GM21786 (cell line): ENCODE data around the gene MDFIC.
"Not testable (repeated sequence)": the region's sequence is repeated elsewhere in the genome, so short reads cannot be mapped to it uniquely, and the experiment has no call there.

Experiments
- ATAC-seq: cut with Tn5 transposase; IDR thresholded peaks from one replicate; pipeline ENCODE4 v1.9.1; 2021; ENCODE audit not compliant: unreplicated experiment

Gene MDFIC, protein sequence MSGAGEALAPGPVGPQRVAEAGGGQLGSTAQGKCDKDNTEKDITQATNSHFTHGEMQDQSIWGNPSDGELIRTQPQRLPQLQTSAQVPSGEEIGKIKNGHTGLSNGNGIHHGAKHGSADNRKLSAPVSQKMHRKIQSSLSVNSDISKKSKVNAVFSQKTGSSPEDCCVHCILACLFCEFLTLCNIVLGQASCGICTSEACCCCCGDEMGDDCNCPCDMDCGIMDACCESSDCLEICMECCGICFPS

GRCh38 chr7:114922026-114922651 lies at the start of gene MDFIC:
Gene MDFIC, plus strand, starts transcription at chr7:114922094. Its CDS starts 940 bp downstream, at chr7:114923034.
- ATAC-seq, result peak; percentile 25

DNA sequence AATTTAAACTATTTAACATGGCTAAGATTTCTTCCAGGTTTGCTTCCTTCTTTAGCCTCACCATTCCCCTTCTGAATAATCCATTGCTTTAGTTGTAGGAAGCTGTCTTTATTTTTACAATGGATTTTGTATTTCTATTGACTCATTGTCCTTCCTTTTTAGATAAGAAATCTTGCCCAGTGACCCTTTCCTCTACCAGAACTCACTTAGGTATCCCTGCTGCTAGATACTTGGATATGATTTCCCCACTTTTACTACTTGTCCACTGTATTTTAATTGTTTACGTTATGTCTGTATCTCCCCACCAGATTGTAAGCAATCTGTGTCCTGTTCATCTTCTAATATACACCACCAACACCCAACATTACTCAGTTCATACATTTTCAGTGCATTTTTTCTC lies 47.7 kb upstream of the MDFIC start:
- ATAC-seq, result no peak

DNA sequence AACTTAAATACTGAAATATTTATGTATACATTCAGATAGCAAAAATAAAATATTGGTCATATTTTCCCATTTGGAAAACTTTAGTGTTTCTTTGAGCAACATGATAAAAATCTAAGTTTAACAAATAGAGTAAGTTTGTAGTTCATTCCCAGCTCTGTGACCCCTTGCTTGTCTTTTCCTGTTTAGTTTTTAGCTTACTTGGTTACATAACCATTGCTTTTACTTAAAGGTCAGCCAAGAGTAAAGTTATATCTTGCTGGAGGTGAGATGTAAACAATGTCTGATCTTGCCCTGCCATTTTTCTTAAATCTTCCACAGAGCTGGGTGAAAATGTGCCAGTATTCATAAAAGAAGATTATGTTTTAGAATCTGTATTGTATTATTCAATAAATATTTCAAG lies 46.7 kb upstream of the MDFIC start:
- no peak for ATAC-seq

DNA sequence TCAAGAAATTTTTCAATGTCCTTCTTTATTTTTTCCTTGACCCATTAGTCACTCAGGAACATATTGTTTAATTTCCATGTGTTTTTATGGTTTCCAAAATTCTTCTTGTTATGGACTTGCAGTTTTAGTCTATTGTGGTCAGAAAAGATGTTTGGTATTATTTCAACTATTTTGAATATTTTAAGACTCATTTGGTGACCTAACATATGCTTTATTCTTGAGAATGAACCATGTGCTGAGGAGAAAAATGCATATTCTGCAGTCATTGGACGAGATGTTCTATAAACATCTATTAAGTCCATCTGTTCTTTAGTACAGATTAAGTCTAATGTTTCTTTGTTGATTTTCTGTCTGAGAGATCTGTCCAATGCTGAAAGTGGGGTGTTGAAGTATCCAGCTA lies 42.3 kb upstream of the MDFIC start:
- ATAC-seq, result no peak

GRCh38 chr7:114885836-114886235 lies 36.1 kb upstream of the MDFIC start:
- no peak for ATAC-seq

- no peak for ATAC-seq
These were observed 35.7 kb upstream of the MDFIC start for GRCh38 chr7:114886241-114886640.

- ATAC-seq, result not testable (repeated sequence)
These were observed 32.8 kb upstream of the MDFIC start for GRCh38 chr7:114889116-114889515.

- ATAC-seq, result peak; percentile 73
These were observed 32.1 kb upstream of the MDFIC start for GRCh38 chr7:114889646-114890285.

DNA sequence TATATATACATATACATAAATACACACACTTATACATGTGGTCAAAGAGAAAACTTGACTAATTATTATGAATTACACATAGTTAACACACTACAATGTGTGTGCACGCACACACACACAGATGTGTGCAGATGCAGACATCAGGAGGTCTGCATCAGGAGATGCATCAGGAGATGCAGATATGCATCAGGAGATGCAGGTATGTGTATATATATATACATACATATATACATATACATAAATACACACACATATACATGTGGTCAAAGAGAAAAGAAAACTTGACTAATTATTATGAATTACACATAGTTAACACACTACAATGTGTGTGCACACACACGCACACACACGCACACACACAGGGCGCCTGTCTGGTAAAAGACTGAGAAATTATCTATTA lies 31.3 kb upstream of the MDFIC start:
- no peak for ATAC-seq

GRCh38 chr7:114900127-114900526 lies 21.8 kb upstream of the MDFIC start:
- no peak for ATAC-seq

DNA sequence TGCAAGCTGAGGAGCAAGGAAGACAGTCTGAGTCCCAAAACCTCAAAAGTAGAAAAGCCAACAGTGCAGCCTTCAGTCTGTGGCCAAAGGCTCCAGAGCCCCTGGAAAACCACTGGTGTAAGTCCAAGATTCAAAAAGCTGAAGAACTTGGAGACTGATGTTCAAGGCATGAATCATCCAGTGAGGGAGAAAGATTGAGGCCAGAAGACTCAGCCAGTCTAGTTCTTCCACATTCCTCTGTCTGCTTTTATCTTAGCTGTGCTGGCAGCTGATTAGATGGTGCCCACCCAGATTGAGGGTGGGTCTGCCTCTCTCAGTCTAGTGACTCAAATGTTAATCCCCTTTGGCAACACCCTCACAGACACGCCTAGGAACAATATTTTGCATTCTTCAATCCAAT lies 20.1 kb upstream of the MDFIC start:
- ATAC-seq, result no peak

DNA sequence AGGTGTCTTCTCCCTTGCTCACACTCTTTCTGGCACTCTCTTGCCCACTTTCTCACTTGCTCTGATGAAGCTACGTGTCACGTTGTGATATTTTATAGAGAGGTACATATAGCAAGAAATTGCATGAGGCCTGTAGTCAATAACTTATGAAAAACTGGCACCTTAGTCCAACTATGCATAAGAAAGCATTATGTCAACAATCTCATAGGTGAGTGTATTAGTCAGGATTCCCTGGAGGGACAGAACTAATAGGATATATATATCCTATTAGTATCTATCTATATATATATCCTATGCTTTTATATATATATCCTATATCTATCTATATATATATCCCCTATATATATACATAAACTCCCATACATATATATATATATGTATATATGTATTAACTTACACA lies 18.8 kb upstream of the MDFIC start:
- ATAC-seq, result no peak

DNA sequence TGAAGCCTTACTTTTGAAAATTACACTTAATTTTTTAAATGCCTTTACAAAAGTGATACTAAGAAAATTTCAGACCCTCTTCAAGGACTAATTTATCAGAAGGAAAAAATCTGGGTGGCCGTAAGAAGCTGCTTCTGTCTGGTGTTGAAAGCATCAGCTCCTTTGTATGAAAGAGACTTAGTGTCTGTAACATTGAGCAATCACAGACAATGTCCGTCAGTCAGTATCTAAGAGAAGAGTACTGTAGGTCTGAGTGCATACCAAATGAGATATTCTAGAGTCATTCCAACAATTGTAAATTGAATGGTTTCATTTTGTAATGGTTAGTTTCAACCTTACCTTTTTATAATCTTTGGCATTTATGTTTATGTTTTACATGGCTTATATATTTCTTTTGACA lies 11.1 kb upstream of the MDFIC start:
- no peak for ATAC-seq

DNA sequence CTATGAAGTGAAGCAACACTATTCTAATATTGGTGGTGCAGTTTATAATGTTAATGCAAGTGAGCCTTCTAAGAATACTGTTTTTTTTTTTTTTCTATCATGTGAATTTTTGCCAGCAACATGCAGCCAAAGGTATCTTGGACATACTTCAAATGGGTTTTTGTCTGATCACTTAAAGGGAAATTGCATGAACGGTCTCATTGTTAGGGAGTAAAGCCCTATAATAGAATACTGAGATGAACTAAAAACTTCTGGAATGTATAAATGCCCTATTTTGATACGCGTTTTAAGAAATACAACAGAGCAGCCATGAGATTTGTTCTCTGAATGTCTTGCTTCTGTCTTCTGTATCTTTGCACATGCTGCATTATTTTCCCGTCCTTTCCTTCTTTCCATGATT lies 10.5 kb upstream of the MDFIC start:
- ATAC-seq, result no peak

DNA sequence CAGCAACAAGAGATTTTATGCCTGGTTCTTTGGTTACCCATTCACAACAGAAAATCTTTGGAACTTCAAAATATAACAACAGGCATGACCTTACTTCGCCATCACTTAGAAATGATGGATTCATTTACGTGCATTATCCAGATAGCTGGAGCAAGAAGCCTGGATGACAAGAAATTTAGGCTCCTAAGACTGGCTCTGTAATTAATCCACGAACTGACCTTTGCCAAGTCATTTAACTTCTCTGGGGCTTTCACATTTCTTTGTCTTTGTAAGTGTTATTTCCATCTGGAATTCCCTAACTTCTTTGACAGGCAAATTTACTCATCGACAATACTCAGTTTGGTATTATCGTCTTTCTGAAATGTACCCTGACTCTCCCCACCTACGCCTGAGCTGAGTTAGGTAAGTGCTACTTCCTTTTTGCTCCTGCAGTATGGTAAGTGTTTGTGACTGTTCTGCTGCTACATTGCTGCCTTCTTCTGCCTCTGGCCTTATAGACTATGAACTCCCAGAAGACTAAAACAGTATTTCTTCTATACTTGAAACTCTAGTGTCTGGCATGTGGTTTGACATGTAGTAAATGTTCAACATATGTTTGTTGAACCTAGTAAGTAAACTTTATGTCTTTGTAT lies 5.5 kb upstream of the MDFIC start:
- ATAC-seq, result peak; percentile 91

DNA sequence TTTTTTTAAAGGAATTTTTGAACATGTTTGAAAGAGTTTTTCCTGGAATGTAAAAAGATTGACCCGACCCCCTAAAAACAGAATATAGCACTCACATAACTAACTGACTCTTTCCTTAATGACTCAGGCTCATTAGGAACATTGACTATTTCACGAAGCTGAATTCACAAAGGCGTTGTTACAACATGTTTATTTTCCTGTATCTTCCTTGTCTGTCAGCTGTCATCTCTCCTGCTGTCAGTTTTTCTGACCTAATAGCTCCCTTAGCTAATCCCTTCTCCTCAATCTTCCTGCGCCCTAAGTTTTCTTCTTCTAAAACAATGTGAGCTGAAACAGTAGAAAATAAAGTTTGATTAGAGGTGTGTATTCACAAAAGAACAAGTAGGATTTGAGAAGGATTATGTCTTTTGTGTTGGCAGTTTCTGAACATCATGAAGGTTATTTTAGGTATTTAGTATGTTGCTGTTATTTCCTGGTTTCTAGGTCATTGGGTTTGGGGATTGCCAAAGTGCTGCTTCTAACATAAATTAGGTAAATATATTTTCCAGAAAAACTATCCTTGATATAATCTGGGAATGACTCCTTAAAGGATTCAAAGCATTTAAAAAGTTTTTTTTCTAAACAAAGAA lies 4.6 kb upstream of the MDFIC start:
- ATAC-seq, result no peak

DNA sequence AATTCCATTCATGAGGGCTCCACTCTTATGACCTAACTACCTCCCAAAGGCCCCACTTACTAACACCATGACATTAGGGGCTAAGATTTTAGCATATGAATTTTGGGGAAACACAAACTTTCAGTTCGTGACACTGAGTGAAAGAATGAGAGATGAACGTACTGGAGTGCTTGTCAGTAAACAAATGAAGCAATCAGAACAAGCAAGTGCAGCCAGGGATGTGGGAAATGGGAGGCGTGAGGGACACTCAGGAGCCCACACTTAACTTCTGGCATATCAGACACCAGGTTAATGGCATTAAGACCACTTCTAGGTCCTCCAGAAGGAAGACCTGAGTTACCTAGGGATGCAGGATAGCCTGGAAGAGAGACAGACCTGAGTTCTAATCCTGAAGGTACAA lies 2.3 kb upstream of the MDFIC start:
- no peak for ATAC-seq

DNA sequence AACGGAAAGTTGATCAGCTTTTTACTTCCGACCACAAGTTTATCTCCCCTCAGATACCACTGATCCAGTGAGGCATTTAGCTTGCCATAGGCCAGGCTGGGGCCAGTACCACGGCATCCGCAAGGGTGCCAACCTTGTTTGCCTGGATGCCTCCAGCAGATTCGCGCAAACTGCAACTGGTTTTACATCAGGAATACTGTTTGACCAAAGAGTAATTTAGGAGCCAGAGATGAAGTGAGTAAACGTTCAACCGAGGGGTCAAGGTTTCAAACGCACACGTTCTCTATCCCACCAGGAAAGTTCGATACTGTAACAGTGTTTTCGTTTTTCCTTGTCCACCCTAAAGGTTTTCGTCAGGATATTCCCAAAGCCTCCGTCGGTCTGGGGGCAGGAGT lies 266 bp upstream of the MDFIC start:
- ATAC-seq, result no peak

DNA sequence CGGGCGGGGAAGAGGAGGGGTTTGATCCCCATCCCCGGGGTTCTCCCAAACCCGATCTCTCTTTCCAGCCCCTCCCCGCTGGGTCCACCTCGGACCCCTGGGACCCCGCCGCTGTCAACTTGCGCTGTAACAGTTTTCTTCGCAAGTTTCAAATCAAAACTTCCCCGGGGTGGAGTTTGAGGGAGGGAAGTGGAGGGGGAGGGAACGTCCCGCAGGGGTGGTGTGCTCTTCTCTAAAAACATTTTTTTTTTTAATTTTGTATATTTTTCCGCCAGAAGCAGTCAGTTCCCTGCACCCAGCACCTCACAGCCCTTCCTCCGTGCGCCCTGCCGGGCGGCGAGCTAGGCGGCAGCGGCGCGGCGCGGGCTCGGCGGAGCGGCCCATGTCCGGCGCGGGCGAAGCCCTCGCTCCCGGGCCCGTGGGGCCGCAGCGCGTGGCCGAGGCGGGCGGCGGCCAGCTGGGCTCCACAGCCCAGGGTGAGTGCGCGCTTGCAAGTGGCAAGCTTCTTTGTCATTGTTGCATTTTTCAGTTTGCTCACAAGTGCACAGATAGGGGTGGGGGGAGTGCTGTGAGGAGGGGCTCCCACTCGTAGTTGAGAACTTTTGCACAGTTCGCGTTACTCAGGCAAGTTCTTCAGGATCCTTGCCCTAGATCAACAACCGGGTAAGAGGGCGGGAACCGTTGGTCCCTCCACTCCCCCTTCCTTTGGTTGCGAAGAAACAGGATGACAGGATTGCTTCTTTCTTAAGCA lies 933 bp downstream of the MDFIC start:
- peak; percentile 26 for ATAC-seq

DNA sequence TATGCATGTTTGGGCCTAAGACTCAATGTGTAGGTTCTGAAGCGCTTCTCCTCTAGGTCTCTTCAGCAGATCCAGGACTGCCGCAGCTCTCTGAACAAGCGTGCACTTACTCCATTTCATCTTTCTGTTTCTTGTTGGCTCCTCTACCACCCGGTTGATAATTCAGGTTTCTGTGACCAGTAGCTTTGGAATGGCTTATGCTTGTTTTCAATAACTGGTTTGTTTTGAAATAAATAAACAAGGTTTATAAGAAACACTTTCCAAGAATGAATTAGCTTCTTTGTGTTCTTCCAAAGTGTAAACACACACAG lies 1.5 kb downstream of the MDFIC start:
- ATAC-seq, result no peak
